Lower lobe of right lung (tissue), 2 donors: ENCODE measurements around the gene UNC119B. TPM values are rescaled to one million over a fixed set of nuclear protein-coding genes. Genes with fewer than 3 reads are reported as not detected.

Source experiments
- ATAC-seq, 2 donors: fragments of 200-7000 bp; cut with Tn5 transposase; one replicate each; pipeline ENCODE4 v1.9.1; 2020 to 2022; ENCODE audit warnings: mild to moderate bottlenecking in 2 of 2, moderate library complexity in 2 of 2
- DNase-seq: peaks from one replicate; pipeline ENCODE4 v3.0.0-alpha.2; 2020
- H3K27ac ChIP-seq: fragments of 200-600 bp; one replicate; pipeline ENCODE4 v1.8.0; 2022
- H3K27me3 ChIP-seq: fragments of 200-600 bp; one replicate; pipeline ENCODE4 v1.8.0; 2022; ENCODE audit warnings: low read depth
- H3K36me3 ChIP-seq: fragments of 200-600 bp; one replicate; pipeline ENCODE4 v1.8.0; 2022; ENCODE audit warnings: mild to moderate bottlenecking
- H3K4me1 ChIP-seq: fragments of 200-600 bp; one replicate; pipeline ENCODE4 v1.8.0; 2022
- H3K4me3 ChIP-seq: fragments of 200-600 bp; one replicate; pipeline ENCODE4 v1.8.0; 2022; ENCODE audit warnings: mild to moderate bottlenecking
- H3K9me3 ChIP-seq: fragments of 200-600 bp; one replicate; pipeline ENCODE4 v1.8.0; 2022
- CTCF ChIP-seq: fragments of 200-600 bp; IDR thresholded peaks from one replicate; pipeline ENCODE4 v1.8.0; 2022; ENCODE audit warnings: antibody characterized with exemption, mild to moderate bottlenecking
- intact Hi-C: fragments of 100-400 bp; cut with DNase I; formaldehyde crosslinking; loops from one replicate; pipeline ENCODE4 v1.11.0; 2022
- total RNA-seq: library from RNA; stranded (reverse); fragmentation: NEBNext Ultra II Directional; extraction: Animal tissue kit (Norgen Biotek cat#: 25700); gene quantifications from one replicate; pipeline ENCODE4 v1.2.1, GENCODE V29; 2021
- donor health status: DM: no; HTN: yes; CAD: no; lungs with severe emphysema.

UNC119B gene
- total RNA-seq, 1 donor from 2014 or later: 27.1 TPM

GRCh38 chr12:120757226-120757742 is 47.0 kb downstream of the UNC119B start:
- ATAC-seq: no peak
- H3K9me3 ChIP-seq: no peaks in the 10 kb centered on the region
- peaks cover 14% of the 10 kb centered on the region for H3K36me3 ChIP-seq
- intact Hi-C loops: no loop called here
- no peak overlapping the region for H3K27ac ChIP-seq
- no peaks in the 10 kb centered on the region for H3K27me3 ChIP-seq
- no peak for TF ChIP-seq CTCF
- H3K4me3 ChIP-seq: no peak overlapping the region
- DNase-seq: no peak
- H3K4me1 ChIP-seq: peaks cover 9% of the 10 kb centered on the region

- H3K4me3 ChIP-seq: no peak overlapping the region
- H3K36me3 ChIP-seq: peaks cover 21% of the 10 kb centered on the region
- H3K4me1 ChIP-seq: peaks cover 11% of the 10 kb centered on the region
- ATAC-seq: no peak
- DNase-seq: no peak
- H3K27me3 ChIP-seq: no peaks in the 10 kb centered on the region
- no peaks in the 10 kb centered on the region for H3K9me3 ChIP-seq
- no peak for TF ChIP-seq CTCF
- intact Hi-C loops: no loop called here
- H3K27ac ChIP-seq: no peak overlapping the region
Observed at GRCh38 chr12:120757949-120758348, 47.7 kb downstream of the UNC119B start.

- no peak overlapping the region for H3K27ac ChIP-seq
- no peak for TF ChIP-seq CTCF
- DNase-seq: no peak
Observed at GRCh38 chr12:120758798-120759590, 48.7 kb downstream of the UNC119B start.

GRCh38 chr12:120759591-120760348 is 49.5 kb downstream of the UNC119B start:
- intact Hi-C loops: no loop called here
- Histone ChIP-seq H3K27ac (no peak overlapping the region), H3K36me3 (peaks cover 39% of the 10 kb centered on the region), H3K4me1 (peaks cover 11% of the 10 kb centered on the region), H3K27me3 (no peaks in the 10 kb centered on the region), H3K9me3 (no peaks in the 10 kb centered on the region), H3K4me3 (no peak overlapping the region)
- no peak for TF ChIP-seq CTCF
- ATAC-seq: no peak
- DNase-seq: no peak

More at GRCh38 chr12:120758798-120759590, 48.7 kb downstream of the UNC119B start:
- Histone ChIP-seq H3K36me3 (peaks cover 31% of the 10 kb centered on the region), H3K4me3 (no peak overlapping the region), H3K27me3 (no peaks in the 10 kb centered on the region), H3K9me3 (no peaks in the 10 kb centered on the region), H3K4me1 (peaks cover 11% of the 10 kb centered on the region)
- ATAC-seq: no peak
- intact Hi-C loops: no loop called here

GRCh38 chr12:120760349-120761254 is 50.3 kb downstream of the UNC119B start:
- intact Hi-C loops: no loop called here
- H3K27ac ChIP-seq: peak overlapping the region; percentile 71
- TF ChIP-seq CTCF: no peak
- H3K4me3 ChIP-seq: no peak overlapping the region
- DNase-seq: no peak
- no peaks in the 10 kb centered on the region for H3K27me3 ChIP-seq
- H3K4me1 ChIP-seq: peaks cover 11% of the 10 kb centered on the region
- no peaks in the 10 kb centered on the region for H3K9me3 ChIP-seq
- no peak for ATAC-seq
- peaks cover 47% of the 10 kb centered on the region for H3K36me3 ChIP-seq
